GM19438 (cell line): ENCODE measurements around the gene HNRNPC.
"Not testable (repeated sequence)": the region's sequence is repeated elsewhere in the genome, so short reads cannot be mapped to it uniquely, and the experiment has no call there.

ENCODE experiments used
- ATAC-seq: cut with Tn5 transposase; IDR thresholded peaks from one replicate; pipeline ENCODE4 v1.9.1; 2021; ENCODE audit warnings: low read depth; ENCODE audit not compliant: unreplicated experiment

HNRNPC gene

DNA sequence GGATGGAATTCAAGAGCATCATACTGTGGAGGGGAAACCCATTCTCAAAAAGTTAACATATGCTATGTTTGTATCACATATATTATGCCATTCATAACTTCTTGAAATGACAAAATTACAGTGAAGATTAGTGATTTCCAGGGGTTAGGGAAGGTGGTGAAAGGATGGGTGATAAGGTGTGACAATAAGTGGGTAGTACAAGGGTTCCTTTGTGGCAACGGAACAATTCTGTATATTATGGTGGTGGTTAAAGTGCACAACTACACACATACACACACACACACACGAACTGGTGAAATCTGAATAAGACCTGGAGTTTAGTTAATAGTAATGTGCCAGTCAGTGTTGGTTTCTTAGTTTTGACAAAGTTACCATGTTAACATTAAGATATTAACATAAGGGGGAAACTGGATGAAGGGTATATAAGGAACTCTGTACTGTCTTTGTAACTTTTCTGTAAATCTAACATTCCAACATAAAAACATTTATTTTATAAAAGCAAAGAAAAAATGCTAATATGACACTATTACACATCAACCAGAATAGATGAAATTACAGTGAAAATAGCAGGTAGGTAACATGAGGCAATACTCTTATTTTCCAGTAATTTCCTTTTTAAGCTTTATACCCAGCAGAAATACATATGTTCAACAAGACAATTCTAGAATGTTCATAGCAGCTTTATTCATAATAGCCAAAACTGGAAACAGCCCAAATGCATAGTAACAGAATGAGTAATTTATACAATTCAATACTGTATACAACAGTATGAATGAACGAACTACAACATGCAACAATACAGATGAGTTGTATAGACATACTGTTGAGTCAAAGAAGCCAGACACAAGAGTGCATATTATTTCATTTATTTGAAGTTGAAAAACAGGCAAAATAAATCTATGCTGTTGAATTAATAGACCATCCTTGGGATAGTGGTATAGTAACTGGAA, 69.4 kb downstream of the HNRNPC start:
- ATAC-seq: no peak

DNA sequence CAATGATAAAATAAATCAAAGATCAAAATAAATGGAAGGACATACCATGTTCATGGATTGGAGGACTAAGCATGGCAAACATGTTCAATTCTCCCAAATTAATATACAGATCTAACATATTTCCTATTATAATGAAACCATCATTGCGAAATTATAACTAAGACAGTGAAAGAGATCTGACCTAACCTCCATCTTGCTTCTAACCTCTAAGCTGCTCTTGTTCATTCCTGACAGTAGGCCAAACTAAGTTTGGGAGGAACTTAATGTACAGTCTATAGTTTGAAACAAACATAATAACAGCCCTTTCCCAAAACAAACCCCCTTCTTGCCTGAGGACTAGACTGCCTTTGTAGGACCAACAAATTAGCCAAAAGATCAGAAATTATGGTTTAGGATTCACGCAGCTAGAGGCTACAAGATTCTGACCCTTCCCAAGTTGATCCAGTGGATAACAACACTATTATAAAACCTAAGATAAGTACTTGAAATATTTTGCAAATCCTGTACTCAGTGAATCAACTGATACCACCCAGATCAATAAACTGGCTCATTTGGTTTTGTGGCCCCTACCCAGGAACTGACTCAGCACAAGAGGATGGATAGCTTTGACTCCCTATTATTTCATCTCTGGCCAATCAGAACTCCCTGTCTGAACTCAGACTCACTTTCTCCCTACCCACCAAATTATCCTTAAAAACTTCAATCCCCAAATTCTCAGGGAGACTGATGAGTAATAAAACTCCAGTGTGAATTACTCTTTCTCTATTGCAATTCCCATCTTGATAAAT, 71.6 kb downstream of the HNRNPC start:
- ATAC-seq: no peak

DNA sequence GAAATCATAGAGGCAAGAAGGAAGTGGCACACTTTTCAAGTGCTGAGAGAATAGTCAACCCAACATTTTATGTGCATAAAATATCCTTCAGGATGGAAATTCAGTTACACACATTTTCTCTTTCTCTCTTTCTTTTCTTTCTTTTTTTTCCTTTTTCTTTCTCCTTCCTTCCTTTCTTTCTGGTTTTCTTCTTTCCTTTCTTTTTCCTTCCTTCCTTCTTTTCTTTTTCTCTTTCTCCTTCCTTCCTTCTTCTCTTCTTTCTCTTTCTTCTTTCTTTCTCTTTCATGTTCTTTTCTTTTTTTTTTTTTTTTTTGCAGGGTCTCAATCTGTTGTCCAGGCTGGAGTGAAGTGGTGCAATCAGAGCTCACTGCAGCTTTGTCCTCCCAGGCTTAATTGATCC, 74.6 kb downstream of the HNRNPC start:
- no peak for ATAC-seq

DNA sequence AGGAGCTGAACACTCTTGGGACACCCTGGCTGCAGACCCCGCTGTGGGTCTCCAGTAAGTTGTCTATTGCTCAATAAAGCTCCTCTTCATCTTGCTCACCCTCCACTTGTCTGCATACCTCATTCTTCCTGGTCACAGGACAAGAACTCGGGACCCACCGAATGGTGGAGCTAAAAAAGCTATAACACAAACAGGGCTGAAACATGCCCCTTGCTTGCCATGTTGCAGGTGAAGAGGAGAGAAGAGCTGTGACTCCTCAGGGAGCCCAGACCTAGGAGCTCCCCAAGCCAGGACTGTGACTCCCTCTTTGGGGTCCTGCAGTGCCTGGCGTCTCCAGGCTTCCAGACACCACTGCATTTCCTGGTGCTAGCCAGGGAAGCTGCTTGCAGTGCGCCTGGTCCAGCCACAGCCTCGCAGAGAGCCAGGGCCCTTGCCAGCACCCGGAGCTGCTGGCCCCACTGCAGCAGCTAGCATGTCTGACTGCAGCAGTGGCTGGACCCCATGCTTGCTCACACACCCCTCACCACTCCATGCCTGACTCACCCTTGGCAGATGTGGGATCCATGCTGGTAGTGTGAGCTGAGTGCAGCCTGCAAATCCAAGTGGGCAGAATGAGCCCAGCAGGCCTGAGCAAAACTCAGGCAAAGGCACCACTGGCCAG, 76.2 kb downstream of the HNRNPC start:
- no peak for ATAC-seq

DNA sequence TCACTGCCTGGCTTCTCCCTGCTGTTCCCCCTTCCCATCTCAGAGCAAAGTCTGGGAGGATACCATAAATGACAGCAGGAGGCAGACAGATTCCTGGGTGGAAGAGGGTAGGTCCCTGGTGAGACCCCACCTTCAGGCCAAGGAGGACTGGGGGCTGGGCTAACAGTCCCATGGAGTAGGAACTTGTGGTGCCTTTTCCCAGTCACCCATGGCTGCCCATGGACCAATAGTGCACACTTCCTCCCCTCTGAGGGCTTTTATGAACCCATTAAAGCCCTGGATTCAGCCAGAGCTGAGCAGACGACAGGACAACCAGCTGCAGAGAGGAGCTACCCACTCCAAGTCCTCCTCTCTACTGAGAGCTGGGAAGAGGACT, 76.8 kb downstream of the HNRNPC start:
- no peak for ATAC-seq

DNA sequence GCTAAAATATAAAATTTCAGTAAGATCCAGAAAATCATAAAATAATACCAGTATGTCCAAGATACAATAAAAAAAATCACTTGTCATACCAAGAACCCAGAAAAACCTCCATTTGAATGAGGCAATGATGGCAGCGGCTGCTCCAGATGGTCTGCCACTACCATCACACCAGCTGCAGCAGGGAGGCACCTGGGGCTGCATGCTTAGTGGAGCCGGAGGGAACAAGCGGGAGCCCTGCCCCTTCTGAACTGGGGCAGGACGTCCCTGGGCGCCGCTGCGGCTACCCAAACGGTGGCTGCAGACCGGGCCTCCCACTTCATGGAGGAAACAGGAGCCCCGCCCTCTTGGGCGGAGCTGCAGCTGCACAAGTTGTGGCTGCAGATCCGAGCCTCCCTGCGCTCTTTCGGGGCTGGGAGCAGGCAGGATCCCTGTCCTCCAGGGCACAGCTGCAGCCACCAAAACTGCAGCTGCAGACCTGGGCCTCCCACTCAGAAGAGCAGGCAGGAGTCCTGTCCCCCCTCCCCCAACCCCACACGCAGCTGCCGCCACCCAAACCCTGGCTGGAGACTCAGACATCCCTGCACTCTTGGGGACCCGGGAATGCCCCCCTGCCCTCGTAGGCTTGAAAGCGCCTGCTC, 77.3 kb downstream of the HNRNPC start:
- peak; percentile 91 for ATAC-seq

DNA sequence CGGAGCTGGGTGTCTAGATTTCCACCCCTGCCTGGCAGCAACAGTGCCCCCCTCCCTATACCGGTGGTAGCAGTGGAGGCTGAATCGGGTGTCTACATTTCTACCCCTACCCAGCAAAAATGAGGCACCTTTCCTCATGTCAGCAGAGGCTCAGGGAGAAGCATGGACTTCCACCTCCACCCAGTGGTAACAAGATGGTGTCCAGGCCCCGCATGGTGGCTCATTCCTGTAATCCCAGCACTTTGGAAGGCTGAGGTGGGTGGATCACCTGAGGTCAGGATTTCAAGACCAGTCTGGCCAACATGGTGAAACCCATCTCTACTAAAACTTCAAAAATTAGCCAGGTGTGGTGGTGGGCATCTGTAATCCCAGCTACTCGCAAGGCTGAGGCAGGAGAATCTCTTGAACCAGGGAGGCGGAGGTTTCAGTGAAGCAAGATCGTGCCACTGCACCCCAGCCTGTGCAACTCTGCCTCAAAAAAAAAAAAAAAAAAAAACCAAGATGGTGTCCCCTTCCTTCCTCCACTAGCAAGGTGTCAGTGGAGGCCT, 77.9 kb downstream of the HNRNPC start:
- no peak for ATAC-seq

DNA sequence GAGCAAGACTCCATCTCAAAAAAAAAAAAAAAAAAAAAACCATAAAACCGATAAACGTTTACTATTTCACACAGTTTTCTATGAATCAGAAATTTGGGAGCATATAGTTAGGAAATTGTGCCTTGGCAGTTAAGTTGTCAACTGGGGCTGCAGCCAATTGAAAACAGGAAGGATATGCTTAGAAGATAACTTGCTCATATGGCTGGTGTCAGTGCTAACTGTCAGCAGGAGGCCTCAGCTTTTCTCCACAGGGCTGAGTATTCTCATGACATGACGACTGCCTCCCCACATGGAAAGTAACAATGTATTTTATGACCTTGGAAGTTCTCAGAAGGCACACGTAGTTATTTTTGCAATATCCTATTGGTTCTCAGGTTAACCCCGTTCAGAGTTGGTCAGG, 83.8 kb downstream of the HNRNPC start:
- ATAC-seq: no peak

DNA sequence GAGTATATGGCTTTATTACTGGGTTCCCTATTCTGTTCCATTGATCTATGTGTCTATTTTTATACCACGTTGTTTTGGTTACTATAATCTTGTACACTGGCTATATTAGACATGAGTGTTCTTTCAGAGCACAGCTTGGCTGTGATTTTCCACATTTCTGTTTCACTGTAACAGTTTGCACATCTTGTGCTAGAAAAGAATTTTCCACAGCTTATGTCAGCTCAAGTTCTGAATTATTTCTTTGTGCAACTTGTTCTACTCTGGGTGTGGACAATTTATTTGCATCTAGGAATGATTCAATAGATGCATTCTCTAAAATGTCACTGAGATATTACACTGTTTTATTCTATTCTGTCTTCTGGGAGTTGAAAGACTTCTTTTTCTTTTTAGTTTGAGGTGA, 85.0 kb downstream of the HNRNPC start:
- no peak for ATAC-seq

DNA sequence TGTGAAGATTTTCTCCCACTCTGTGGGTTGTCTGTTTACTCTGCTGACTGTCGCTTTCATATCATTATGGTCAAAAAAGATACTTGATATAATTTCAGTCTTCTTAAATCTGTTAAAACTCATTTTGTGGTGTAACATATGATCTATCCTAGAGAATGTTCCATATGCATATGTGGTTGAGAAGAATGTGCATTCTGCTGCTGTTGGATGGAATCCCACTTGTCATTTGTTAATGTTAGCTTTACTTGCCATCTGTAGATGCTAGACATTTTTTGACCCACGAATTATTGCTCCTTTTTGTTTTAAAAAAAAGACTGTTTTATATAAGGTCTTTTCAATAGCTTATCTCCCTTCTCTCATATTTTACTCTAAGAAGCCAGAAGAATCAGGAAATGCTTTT, 87.1 kb downstream of the HNRNPC start:
- ATAC-seq: no peak

DNA sequence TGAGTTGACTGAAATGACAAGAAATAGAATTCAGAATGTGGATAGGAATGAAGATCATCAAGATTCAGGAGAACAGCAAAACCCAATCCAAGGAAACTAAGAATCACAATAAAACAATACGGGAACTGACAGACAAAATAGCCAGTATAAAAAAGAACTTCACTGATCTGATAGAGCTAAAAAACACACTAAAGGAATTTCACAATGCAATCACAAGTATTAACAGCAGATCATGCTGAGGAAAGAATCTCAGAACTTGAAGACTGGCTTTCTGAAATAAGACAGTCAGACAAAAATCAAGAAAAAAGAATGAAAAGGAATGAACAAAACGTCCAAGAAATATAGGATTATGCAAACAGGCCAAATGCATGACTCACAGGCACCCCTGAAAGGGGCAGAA, 98.1 kb downstream of the HNRNPC start:
- ATAC-seq: no peak

DNA sequence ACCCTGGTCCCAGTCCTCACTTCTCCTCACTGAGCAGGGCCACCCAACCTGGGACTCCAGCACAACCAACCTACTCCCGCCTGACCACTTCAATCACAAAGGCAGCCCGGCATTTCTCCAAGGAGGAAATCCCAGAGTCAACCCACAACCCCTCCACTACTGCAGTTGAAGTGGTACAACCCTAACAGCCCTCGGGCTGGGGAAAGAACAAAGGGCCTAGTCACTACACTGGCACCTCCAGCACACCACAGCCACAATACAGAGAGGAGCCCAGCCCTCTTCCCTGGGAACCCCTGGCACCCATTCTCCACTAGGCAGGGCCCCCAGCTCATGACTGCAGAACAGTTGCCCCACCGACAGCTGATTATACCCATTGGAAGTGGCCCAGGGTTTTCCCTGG, 99.7 kb downstream of the HNRNPC start:
- no peak for ATAC-seq

DNA sequence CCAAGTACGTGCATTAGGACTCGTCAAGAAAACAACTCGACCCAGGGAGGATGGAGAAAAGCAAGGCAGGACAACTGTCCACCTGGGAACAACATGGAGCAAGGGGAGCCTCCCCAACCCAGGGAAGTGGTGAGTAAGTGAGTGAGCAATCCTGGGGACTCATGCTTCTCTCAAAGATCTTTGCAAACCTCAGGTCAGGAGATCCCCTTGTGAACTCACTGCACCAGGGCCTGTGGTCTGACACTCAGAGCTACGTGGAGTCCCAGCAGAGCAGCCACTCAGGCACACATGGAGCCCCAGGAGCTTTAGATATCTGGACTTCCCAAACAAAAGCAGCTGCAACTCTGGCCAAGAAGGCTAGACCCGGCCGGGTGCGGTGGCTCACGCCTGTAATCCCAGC, 101.2 kb downstream of the HNRNPC start:
- no peak for ATAC-seq

DNA sequence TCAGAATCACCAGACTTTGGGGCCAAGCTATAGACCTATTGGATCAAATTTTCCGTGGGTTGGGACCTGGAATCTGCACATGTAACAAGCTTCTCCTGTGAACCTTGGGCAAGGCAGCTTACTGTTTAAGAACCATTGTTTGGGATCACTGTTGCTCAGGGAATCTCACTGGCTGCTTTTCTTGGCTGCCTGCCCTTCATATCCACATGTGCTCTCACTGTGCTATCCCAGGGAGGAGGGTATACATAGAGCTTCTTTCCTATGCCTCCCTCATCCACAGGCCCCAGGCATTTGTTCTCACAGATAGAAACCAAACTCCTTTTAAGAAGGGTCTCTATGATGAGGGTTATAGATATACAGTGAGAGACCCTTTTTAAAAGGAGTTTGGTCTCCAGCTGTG, 103.6 kb downstream of the HNRNPC start:
- ATAC-seq: not testable (repeated sequence)

DNA sequence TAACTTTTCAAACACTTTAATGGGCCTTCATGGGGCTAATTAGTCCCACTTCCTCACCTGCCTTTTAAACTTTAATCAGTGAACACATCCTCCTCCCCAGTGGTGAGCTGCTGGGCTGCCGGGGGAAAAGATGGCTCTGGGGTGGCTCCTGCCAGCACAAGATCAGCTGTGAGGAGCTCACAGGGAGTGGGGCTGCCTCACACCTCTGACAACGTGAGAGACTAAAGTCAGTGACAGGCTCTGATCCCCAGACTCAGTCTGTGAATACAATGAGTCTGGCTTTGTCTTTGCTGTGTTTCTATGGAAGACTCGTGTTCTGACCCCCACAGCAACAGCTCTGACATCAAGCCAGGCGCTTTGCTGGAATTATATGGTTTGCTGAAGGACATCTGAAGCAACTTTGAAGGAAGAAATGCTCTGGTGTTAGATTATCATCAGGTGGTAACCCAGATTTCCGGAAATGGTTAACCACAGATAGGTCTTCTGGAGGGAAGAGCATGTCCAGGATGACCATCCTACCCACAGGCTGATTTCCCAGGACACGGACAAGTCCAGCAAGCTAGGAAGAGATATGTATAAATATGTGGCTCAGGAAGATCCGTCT, 104.1 kb downstream of the HNRNPC start:
- ATAC-seq: not testable (repeated sequence)

DNA sequence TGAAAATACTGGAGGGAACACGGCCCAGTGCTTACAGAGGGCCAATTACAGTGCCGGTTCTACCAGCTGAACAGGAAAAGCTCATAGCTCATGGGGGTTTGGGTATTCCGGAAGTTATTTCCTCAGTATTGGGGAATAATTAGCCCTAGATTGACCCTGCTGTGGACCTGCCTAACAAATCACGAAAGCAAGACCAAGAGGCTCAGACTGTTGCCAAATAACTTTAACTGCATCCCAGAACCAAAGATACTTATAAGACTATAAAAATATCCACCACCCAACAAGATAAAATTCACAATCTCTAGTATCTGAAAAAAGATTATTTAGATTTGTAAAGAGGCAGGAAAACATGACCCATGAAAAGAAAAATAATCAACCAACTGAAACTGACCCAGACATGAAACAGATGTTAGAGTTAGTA, 105.4 kb downstream of the HNRNPC start:
- ATAC-seq: no peak

DNA sequence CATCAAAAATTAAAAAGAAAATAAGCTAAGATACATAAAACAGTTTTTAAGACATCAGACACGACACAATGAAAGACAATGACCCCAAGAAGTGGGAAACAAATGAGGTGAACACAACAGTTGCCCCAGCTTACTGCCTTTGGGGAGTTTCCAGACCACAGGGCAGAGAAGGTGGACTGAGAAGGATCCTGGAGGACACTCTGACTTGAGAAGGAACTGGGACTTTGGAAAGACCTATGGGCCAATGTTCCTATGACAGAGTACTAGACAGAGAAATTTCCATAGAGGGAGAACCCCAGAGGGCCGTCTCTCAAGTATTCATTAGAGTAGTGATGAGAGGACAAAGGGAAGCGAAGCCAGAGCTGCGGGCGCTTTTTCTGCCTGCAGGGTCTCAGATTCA, 107.2 kb downstream of the HNRNPC start:
- ATAC-seq: no peak

DNA sequence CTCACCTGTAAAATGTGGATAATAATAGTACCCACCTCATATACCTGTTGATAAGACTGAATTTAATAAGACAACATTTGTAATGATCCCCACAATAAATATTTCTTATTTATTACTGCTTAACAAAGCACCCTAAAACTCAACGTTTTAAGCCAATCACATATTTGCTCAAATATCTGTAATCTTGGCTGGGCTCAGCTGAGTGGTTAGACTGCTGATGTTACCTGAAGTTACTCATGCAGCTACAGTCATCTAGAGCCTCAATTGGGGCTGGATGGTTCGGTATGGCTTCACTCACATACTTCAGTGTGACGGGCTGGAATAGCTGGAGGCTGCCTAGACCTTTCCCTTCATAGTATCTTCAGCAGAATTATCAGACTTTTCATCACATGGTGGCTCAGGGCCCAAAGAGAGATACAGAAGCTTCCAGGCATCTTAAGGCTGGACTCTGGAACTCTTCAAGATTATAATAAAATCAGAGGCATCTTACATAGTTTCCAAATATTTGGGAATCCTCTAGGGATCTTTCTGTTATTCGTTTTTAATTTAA, 109.1 kb downstream of the HNRNPC start:
- ATAC-seq: no peak
